GM10248 (cell line): ENCODE data around the gene NOL7.

Source experiments
- CTCF ChIA-PET: fragments of 300-600 bp; sonication (Branson Sonifier 250); formaldehyde crosslinking; extraction: SDS; loops from one replicate; lab custom pipeline; 2021; ENCODE audit warnings: antibody characterized with exemption; lab: Yijun Ruan, JAX
- POLR2A ChIA-PET: fragments of 350-650 bp; sonication (Branson Sonifier 250); formaldehyde crosslinking; extraction: SDS; loops from one replicate; lab custom pipeline; 2020; ENCODE audit warnings: antibody characterized with exemption; lab: Yijun Ruan, JAX
- DNase-seq: peaks from one replicate; pipeline ENCODE4 v3.0.0; 2012; ENCODE audit errors: extremely low spot score
- TF ChIP-seq, protein P1 (sequence below): IDR thresholded peaks from 2 replicates; pipeline ENCODE4 v1.5.1; 2012; ENCODE audit warnings: mild to moderate bottlenecking, low read depth; ENCODE audit errors: extremely low read depth, missing control alignments, control extremely low read depth

NOL7 gene

GRCh38 chr6:13591205-13591921 is 23.8 kb upstream of the NOL7 start:
- no peak for DNase-seq
- POLR2A ChIA-PET: no interaction called here
- TF ChIP-seq, protein P1, sequence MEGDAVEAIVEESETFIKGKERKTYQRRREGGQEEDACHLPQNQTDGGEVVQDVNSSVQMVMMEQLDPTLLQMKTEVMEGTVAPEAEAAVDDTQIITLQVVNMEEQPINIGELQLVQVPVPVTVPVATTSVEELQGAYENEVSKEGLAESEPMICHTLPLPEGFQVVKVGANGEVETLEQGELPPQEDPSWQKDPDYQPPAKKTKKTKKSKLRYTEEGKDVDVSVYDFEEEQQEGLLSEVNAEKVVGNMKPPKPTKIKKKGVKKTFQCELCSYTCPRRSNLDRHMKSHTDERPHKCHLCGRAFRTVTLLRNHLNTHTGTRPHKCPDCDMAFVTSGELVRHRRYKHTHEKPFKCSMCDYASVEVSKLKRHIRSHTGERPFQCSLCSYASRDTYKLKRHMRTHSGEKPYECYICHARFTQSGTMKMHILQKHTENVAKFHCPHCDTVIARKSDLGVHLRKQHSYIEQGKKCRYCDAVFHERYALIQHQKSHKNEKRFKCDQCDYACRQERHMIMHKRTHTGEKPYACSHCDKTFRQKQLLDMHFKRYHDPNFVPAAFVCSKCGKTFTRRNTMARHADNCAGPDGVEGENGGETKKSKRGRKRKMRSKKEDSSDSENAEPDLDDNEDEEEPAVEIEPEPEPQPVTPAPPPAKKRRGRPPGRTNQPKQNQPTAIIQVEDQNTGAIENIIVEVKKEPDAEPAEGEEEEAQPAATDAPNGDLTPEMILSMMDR: no peak
- CTCF ChIA-PET: interaction anchor here (0.9 to 5.3 kb wide), 4 partner anchors 9 to 42 kb away, joined by 3 to 45 read pairs (median 4); partner anchors contain the start of gene SIRT5

GRCh38 chr6:13593103-13593502 is 22.0 kb upstream of the NOL7 start:
- POLR2A ChIA-PET: no interaction called here
- DNase-seq: no peak
- TF ChIP-seq, protein P1: no peak
- CTCF ChIA-PET: interaction anchor here (1.8 to 5.3 kb wide), 3 partner anchors 17 to 22 kb away, joined by 7 to 45 read pairs (median 8); partner anchors contain the start of genes NOL7 and SIRT5

- no peak for DNase-seq
- ChIA-PET POLR2A (no interaction called here), CTCF (interaction anchor here (1.8 to 5.3 kb wide), 4 partner anchors 12 to 22 kb away, joined by 6 to 45 read pairs (median 8); partner anchors contain the start of genes NOL7 and SIRT5)
- TF ChIP-seq, protein P1: no peak
These were observed 21.4 kb upstream of the NOL7 start for GRCh38 chr6:13593720-13594119.

GRCh38 chr6:13597073-13597472 is 18.1 kb upstream of the NOL7 start:
- CTCF ChIA-PET: no interaction called here
- DNase-seq: no peak
- TF ChIP-seq, protein P1: no peak
- POLR2A ChIA-PET: no interaction called here

GRCh38 chr6:13600036-13600435 is 15.1 kb upstream of the NOL7 start:
- TF ChIP-seq, protein P1: no peak
- ChIA-PET POLR2A (no interaction called here), CTCF (no interaction called here)
- no peak for DNase-seq

DNA sequence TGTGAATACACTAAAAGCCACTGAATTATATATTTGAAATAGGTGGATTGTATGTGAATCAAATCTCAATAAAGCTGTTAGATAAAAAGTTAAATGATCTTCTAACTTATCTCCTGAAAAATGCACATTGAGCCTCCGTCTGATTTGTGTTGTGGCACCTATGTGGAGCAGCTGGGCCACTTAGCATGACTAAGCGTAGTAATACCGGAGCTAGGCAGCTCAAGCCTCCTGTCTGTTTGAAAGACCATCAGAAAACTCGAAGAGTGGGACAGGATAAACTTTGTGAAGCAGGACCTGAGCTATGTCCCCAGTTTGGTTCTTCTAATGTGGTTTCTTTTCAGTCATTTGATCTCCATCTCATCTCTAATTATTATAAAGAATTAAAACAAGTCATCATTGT is 11.0 kb upstream of the NOL7 start:
- DNase-seq: no peak
- TF ChIP-seq, protein P1: no peak
- ChIA-PET CTCF (interaction anchor here (0.9 to 3.7 kb wide), 3 partner anchors 9 to 20 kb away, joined by 4 to 21 read pairs (median 4); partner anchors contain the start of gene NOL7), POLR2A (no interaction called here)
